Loucy (cell line): ENCODE data around the gene PEDS1.

Experiments used
- EZH2phosphoT487 ChIP-seq: fragments of 200-600 bp; IDR thresholded peaks from 2 replicates; pipeline ENCODE4 v1.6.1; 2018; ENCODE audit warnings: antibody characterized with exemption, mild to moderate bottlenecking, moderate library complexity, borderline replicate concordance
- TF ChIP-seq, protein P1 (sequence below): fragments of 200-600 bp; sonication (generic); conservative IDR thresholded peaks from 2 replicates; pipeline ENCODE4 v1.5.1; 2014; ENCODE audit warnings: mild to moderate bottlenecking, antibody characterized with exemption, low read length

DNA sequence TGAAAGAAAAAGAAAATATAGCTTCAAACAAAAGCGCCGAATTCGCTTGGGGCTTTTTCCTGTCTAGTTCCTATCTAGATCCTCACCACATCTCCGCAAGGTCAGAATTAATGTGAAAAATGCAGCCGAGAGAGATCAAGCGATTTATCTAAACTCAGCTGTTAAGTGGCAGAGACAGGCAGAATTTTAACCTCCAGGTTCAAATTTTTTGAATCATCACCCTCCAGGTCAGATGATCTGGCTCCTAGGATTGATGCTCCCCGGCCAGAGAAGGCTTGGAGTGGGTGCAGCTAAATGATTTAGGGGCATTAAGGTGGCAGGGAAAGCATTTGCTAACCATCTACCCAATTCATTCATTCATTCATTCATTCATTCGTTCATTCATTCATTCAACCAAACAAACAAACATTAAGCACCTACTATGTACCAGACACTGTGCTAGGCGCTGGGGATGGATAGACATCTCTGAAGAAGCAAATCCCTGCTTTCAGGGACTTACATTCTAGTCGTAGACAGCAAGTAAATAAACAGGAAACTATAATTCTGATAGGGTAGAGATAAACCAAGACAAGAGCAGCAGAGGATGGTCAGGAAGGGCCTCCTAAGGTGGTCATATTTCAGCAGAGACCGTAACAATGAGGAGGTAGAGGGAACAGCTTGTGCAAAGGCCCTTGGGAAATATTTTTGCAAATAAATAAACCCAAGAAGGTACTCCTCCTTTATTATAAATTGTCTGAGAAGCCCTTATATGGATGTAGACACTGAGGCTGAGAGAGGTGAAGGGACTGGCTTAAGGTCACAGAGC lies 39.9 kb downstream of the PEDS1 start:
- TF ChIP-seq, protein P1, sequence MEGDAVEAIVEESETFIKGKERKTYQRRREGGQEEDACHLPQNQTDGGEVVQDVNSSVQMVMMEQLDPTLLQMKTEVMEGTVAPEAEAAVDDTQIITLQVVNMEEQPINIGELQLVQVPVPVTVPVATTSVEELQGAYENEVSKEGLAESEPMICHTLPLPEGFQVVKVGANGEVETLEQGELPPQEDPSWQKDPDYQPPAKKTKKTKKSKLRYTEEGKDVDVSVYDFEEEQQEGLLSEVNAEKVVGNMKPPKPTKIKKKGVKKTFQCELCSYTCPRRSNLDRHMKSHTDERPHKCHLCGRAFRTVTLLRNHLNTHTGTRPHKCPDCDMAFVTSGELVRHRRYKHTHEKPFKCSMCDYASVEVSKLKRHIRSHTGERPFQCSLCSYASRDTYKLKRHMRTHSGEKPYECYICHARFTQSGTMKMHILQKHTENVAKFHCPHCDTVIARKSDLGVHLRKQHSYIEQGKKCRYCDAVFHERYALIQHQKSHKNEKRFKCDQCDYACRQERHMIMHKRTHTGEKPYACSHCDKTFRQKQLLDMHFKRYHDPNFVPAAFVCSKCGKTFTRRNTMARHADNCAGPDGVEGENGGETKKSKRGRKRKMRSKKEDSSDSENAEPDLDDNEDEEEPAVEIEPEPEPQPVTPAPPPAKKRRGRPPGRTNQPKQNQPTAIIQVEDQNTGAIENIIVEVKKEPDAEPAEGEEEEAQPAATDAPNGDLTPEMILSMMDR, result no peak
- TF ChIP-seq EZH2phosphoT487, result no peak
